K562 (cell line): ENCODE results near the gene ATP8B2. TPM values are rescaled to one million over a fixed set of nuclear protein-coding genes. Genes with fewer than 3 reads are reported as not detected.
A peak's percentile ranks its signal among the peaks of the same experiment; 100 is the strongest.

ENCODE experiments used
- CBFB ChIP-seq: sonication (generic); formaldehyde crosslinking; IDR thresholded peaks from 2 replicates; pipeline ENCODE4 v1.4.0; 2020; ENCODE audit warnings: mild to moderate bottlenecking, missing genetic modification reagents
- E2F6 ChIP-seq, 2 experiments: IDR thresholded peaks; 2 replicates each; pipeline ENCODE4 v1.6.1; 2011; ENCODE audit warnings: borderline replicate concordance in 1 of 2, control low read depth in 1 of 2, low read depth in 1 of 2, low read length in 1 of 2, mild to moderate bottlenecking in 1 of 2, mixed read lengths in 1 of 2, moderate library complexity in 1 of 2; ENCODE audit not compliant: insufficient read depth in 1 of 2, insufficient read length in 1 of 2, poor library complexity in 1 of 2, severe bottlenecking in 1 of 2; ENCODE audit errors: extremely low read depth in 1 of 2
- GABPB1 ChIP-seq: sonication (generic); formaldehyde crosslinking; IDR thresholded peaks from 2 replicates; pipeline ENCODE4 v1.8.0; 2022; ENCODE audit warnings: mild to moderate bottlenecking, missing genetic modification reagents
- HINFP ChIP-seq: fragments of 450-650 bp; conservative IDR thresholded peaks from 2 replicates; pipeline ENCODE4 v1.6.1; 2016; ENCODE audit warnings: missing genetic modification characterization, low read depth, mild to moderate bottlenecking, control low read depth, missing compliant biosample characterization
- HMGN3 ChIP-seq: IDR thresholded peaks from 2 replicates; pipeline ENCODE4 v1.6.1; 2011; ENCODE audit warnings: borderline replicate concordance, low read depth, mild to moderate bottlenecking, mixed read lengths, low read length; ENCODE audit not compliant: insufficient read length; ENCODE audit errors: extremely low read depth
- RAD21 ChIP-seq, 2 experiments: fragments of 250-450 bp in 1 of 2; fragments of 450-650 bp in 1 of 2; sonication (Bioruptor Pico) in 1 of 2; formaldehyde crosslinking in 1 of 2; IDR thresholded peaks in 1 of 2; conservative IDR thresholded peaks in 1 of 2; 2 replicates each; pipeline versions ENCODE4 v1.4.0 to v1.8.0; 2020 to 2022; ENCODE audit warnings: mild to moderate bottlenecking in 2 of 2, moderate library complexity in 1 of 2
- SMARCA4 ChIP-seq: fragments of 450-650 bp; IDR thresholded peaks from 2 replicates; pipeline ENCODE4 v1.6.1; 2016
- TCF3 ChIP-seq: sonication (generic); formaldehyde crosslinking; IDR thresholded peaks from 2 replicates; pipeline ENCODE4 v1.4.0; 2020; ENCODE audit warnings: mild to moderate bottlenecking, missing genetic modification reagents
- TEAD2 ChIP-seq: fragments of 450-650 bp; IDR thresholded peaks from 2 replicates; pipeline ENCODE4 v1.6.1; 2016; ENCODE audit warnings: missing genetic modification characterization, control low read depth, missing compliant biosample characterization
- TFE3 ChIP-seq: fragments of 450-650 bp; formaldehyde crosslinking; IDR thresholded peaks from 2 replicates; pipeline ENCODE4 v1.4.0; 2020; ENCODE audit warnings: mild to moderate bottlenecking, mixed read lengths
- ZNF232 ChIP-seq: sonication (generic); formaldehyde crosslinking; IDR thresholded peaks from 2 replicates; pipeline ENCODE4 v1.8.0; 2022; ENCODE audit warnings: mild to moderate bottlenecking, missing genetic modification reagents
- ZNF384 ChIP-seq: IDR thresholded peaks from 2 replicates; pipeline ENCODE4 v1.6.1; 2012; ENCODE audit warnings: low read depth, low read length, improper control_type of control experiment
- ZNF431 ChIP-seq: sonication (generic); formaldehyde crosslinking; IDR thresholded peaks from 2 replicates; pipeline ENCODE4 v1.8.0; 2022; ENCODE audit warnings: mild to moderate bottlenecking, missing genetic modification reagents
- ZNF668 ChIP-seq: fragments of 250-450 bp; sonication (Bioruptor Pico); IDR thresholded peaks from 2 replicates; pipeline ENCODE4 v1.8.0; 2022; ENCODE audit warnings: mild to moderate bottlenecking, inconsistent platforms
- ZNF695 ChIP-seq: fragments of 450-650 bp; formaldehyde crosslinking; IDR thresholded peaks from 2 replicates; pipeline ENCODE4 v1.4.0; 2020; ENCODE audit warnings: mild to moderate bottlenecking, moderate library complexity
- polyA plus RNA-seq, 8 experiments: library from polyadenylated mRNA; depleted of rRNA in 4 of 8; stranded (reverse) in 5 of 8; unstranded in 3 of 8; fragments of >200 nt; fragmentation: Nextera tagmentation in 2 of 8; fragmentation: Illumina TruSeq in 1 of 8; extraction: Ambion mirVana in 2 of 8; extraction: Trizol in 1 of 8; gene quantifications; 2 replicates each; pipeline versions ENCODE4 v1.2.1 to v1.2.3, GENCODE V29; 2011 to 2014; ENCODE audit warnings: inconsistent platforms in 1 of 8, missing spikeins in 1 of 8
- total RNA-seq, 7 experiments: library from RNA; depleted of rRNA in 6 of 7; stranded (reverse); fragments of >200 nt in 6 of 7; fragmentation: Illumina TruSeq in 2 of 7; extraction: Trizol in 2 of 7; gene quantifications; 2 replicates each; pipeline versions ENCODE4 v1.2.1 to v1.2.3, GENCODE V29; 2011 to 2021; ENCODE audit warnings: low replicate concordance in 1 of 7
- TF ChIP-seq, protein P1 (sequence below): fragments of 250-450 bp; sonication (Bioruptor Pico); IDR thresholded peaks from 2 replicates; pipeline ENCODE4 v1.8.0; 2022; ENCODE audit warnings: moderate library complexity, mild to moderate bottlenecking, inconsistent platforms
- TF ChIP-seq, protein P2 (sequence below): sonication (generic); IDR thresholded peaks from 2 replicates; pipeline ENCODE4 v1.6.1; 2016
- TF ChIP-seq, protein P3 (sequence below): sonication (generic); formaldehyde crosslinking; IDR thresholded peaks from 2 replicates; pipeline ENCODE4 v1.8.1; 2023; ENCODE audit warnings: mild to moderate bottlenecking, missing genetic modification reagents, moderate library complexity

ATP8B2 gene
- total and polyA plus RNA-seq, 9 of the 15 experiments (the other 6 are each of a cell fraction or from before 2014, with no cell fraction given) = 0.27 to 33.2 (median 18.4) TPM

DNA sequence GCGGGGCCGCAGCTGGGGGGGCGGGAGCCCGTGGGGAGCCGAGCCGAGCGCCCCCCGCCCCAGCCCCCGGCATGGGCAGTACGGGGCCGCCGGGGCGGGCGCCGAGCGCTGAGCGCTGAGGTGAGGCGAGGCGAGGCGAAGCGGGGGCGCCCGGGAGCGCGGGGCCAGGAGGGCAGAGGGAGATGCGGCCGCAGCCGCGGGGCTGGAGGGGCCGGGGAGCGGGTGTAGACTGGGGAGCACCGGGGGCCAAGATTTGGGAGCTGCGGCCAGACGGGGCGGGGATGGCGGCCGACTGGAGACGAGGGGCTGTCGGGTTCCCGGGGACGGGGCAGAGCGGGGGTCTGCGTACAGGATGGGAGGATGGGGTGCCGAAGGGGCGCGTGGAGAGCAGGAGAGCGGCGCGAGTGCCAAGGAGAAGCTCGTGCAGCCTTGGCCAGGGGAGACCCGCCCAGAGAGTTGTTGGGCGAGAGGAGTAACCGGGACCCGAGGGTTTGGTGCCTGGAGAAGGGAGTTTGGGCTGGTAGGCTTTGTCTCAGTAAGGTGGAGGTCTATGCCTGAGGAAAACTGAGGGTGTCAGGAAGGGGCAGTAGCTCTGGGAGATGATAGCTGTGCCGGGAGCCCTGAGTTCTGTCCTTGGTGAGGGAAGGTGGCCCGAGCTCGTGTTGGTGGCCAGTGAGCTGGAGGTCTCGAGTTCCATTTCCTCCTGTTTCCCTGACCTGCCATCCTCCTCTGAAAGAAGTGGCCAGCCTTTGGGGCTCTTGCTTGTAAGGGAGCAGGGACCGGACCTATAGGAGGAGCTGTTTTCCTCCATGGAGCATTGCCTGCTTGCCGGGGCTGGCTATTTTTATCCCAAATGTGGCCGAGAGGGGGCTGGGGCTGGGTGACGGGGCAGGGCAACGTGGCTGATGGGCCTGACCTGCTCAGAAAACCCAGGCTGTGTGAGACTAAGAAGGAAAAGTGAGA lies 539 bp downstream of the ATP8B2 start (continued):
- TF ChIP-seq, protein P1, sequence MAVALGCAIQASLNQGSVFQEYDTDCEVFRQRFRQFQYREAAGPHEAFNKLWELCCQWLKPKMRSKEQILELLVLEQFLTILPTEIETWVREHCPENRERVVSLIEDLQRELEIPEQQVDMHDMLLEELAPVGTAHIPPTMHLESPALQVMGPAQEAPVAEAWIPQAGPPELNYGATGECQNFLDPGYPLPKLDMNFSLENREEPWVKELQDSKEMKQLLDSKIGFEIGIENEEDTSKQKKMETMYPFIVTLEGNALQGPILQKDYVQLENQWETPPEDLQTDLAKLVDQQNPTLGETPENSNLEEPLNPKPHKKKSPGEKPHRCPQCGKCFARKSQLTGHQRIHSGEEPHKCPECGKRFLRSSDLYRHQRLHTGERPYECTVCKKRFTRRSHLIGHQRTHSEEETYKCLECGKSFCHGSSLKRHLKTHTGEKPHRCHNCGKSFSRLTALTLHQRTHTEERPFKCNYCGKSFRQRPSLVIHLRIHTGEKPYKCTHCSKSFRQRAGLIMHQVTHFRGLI (CRISPR knock-in tag) = no peak
- TF ChIP-seq TCF3 (CRISPR knock-in tag) = no peak
- TF ChIP-seq E2F6 (IDR thresholded peaks at IDR 0.05; ENCODE audit: borderline replicate concordance in 1 of 2, extremely low read depth in 1 of 2, insufficient read depth in 1 of 2, insufficient read length in 1 of 2, low read depth in 1 of 2, low read length in 1 of 2, poor library complexity in 1 of 2, severe bottlenecking in 1 of 2) = peak in 1 of 2 experiments; percentile 11
- TF ChIP-seq TEAD2 (tag) = no peak
- no peak for TF ChIP-seq TFE3 (CRISPR knock-in tag)
- TF ChIP-seq ZNF232 = no peak
- TF ChIP-seq HMGN3 = no peak
- TF ChIP-seq ZNF695 (CRISPR knock-in tag) = no peak
- peak; percentile 35 to 55 for TF ChIP-seq RAD21 (CRISPR knock-in tag; conservative IDR thresholded peaks at IDR 0.05 in 1 of 2, IDR thresholded peaks at IDR 0.05 in 1 of 2)
- TF ChIP-seq, protein P2, sequence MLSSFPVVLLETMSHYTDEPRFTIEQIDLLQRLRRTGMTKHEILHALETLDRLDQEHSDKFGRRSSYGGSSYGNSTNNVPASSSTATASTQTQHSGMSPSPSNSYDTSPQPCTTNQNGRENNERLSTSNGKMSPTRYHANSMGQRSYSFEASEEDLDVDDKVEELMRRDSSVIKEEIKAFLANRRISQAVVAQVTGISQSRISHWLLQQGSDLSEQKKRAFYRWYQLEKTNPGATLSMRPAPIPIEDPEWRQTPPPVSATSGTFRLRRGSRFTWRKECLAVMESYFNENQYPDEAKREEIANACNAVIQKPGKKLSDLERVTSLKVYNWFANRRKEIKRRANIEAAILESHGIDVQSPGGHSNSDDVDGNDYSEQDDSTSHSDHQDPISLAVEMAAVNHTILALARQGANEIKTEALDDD = no peak
- no peak for TF ChIP-seq CBFB (CRISPR knock-in tag)
- TF ChIP-seq SMARCA4 = no peak; the same call in none of the 2 replicates
- peak; percentile 15; the same call in 1 of the 2 replicates for TF ChIP-seq GABPB1 (CRISPR knock-in tag)
- no peak for TF ChIP-seq HINFP
- no peak for TF ChIP-seq ZNF668 (CRISPR knock-in tag)
- no peak for TF ChIP-seq ZNF431 (CRISPR knock-in tag)
- no peak for TF ChIP-seq ZNF384
- TF ChIP-seq, protein P3, sequence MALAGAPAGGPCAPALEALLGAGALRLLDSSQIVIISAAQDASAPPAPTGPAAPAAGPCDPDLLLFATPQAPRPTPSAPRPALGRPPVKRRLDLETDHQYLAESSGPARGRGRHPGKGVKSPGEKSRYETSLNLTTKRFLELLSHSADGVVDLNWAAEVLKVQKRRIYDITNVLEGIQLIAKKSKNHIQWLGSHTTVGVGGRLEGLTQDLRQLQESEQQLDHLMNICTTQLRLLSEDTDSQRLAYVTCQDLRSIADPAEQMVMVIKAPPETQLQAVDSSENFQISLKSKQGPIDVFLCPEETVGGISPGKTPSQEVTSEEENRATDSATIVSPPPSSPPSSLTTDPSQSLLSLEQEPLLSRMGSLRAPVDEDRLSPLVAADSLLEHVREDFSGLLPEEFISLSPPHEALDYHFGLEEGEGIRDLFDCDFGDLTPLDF (CRISPR knock-in tag) = no peak
